NCI-H187 (cell line): ENCODE measurements around the gene ESM1.
"Not testable (repeated sequence)": the region's sequence is repeated elsewhere in the genome, so short reads cannot be mapped to it uniquely, and the experiment has no call there.

Experiments
- DNase-seq, 2 experiments: peaks; one replicate each; lab custom pipeline; 2025; lab: John Stamatoyannopoulos, UW

The ESM1 gene, protein sequence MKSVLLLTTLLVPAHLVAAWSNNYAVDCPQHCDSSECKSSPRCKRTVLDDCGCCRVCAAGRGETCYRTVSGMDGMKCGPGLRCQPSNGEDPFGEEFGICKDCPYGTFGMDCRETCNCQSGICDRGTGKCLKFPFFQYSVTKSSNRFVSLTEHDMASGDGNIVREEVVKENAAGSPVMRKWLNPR

GRCh38 chr5:54985301-54986268 lies at the start of gene ESM1:
Gene ESM1 (minus strand): TSS chr5:54985593. CDS start chr5:54985517, 76 bp downstream.
- no peak for DNase-seq

DNA sequence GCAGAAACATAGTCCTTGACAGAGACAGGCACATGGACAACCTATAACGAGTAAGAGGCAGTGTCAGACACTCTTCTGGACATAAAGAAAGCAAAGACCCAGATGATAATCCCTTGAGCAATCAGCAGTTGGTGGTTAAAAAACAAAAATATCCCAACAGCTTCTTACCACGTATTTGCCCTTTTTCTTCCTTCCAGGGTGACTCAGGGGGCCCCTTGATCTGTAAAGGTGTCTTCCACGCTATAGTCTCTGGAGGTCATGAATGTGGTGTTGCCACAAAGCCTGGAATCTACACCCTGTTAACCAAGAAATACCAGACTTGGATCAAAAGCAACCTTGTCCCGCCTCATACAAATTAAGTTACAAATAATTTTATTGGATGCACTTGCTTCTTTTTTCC lies 48.2 kb upstream of the ESM1 start:
- DNase-seq, result no peak

GRCh38 chr5:55031492-55031891 lies 46.1 kb upstream of the ESM1 start:
- no peak for DNase-seq

DNA sequence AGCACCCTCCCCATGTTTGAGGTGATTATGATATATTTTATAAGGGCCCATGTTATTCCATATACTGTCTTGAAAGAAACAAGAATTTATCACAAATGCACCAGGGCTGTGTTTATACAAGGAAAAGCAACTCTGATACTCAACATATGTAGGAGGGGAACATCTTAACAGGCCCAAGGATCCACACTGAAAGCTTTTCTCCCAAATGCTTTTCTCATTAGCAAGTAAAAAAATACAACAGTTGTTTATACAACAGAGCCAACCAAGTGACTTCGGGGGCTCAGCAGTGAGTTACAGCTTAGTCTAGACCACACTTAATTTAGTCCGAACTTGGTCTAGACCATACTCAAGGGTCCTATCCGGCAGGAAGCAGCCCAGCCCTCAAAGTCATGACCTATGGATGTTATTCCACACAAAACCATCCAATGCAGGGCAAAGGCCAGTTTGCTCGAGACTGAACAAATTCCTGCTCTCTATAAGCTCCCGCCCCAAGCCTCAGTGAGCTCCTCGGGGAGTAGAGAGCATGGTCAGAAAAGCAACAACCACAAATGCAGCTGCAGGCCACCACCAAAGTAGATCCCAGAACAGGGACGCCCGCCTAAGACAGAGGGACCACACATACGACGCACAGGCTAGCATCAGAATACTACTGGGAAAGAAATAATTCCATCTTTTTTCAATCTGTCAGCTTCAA lies 45.4 kb upstream of the ESM1 start:
- DNase-seq, result no peak

DNA sequence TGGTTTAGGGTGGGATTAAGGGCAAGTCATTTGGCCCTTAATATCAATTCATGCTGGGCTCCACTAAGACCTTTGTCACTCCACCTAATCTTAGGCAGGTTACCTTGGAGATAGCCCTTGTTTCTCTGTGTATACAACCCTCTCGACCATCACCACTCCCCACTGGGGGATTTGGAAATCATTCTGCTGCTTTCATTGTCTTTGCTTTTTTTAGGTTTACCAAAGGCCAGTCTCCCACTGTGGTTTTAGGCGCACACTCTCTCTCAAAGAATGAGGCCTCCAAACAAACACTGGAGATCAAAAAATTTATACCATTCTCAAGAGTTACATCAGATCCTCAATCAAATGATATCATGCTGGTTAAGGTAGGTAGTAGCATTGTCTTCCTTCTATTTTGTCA lies 44.8 kb upstream of the ESM1 start:
- DNase-seq, result no peak

DNA sequence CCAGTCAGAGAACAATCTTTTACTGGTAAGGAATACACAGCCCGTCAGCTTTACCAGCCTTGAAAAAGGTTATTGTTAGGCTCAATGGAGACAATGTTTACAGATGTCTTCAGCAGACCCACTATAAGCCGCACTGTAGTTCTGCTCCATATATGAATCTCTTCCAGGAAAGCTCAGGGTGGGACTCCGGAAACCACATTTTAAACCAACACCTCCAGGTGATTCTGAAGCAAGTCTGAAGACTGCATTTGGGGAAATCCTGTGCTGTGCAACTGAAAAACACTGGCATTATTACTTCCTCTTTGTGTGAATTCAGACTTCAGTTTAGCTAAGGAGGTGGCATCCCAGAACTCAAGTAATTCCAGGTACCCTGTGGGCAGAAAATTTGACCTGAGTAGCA lies 42.2 kb upstream of the ESM1 start:
- no peak for DNase-seq

- DNase-seq, result no peak
Observed at GRCh38 chr5:55022450-55022849, 37.1 kb upstream of the ESM1 start.

GRCh38 chr5:55021821-55022220 lies 36.4 kb upstream of the ESM1 start:
- DNase-seq, result peak; percentile 55 to 61

DNA sequence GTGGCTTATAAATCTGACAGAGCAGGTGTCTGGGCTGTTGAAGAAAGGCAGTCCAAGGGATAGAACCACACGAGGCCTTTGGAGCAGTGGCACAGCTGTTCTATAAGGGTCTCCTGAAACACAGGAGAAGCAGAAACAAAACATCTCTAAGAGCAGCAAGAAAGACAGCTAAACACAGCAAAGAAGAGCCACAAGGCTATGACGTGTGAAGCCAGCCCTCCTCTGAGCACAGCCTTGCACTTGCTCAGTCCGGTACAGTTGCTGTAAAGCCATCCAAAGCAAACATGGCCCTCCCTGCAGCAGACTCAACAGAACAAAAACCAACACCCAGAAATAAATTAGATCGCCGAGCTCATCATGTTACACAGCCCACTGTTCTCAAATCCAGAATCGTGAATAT lies 36.0 kb upstream of the ESM1 start:
- DNase-seq, result peak; percentile 18 to 57

- not testable (repeated sequence) for DNase-seq
Observed at GRCh38 chr5:55010149-55010548, 24.8 kb upstream of the ESM1 start.

DNA sequence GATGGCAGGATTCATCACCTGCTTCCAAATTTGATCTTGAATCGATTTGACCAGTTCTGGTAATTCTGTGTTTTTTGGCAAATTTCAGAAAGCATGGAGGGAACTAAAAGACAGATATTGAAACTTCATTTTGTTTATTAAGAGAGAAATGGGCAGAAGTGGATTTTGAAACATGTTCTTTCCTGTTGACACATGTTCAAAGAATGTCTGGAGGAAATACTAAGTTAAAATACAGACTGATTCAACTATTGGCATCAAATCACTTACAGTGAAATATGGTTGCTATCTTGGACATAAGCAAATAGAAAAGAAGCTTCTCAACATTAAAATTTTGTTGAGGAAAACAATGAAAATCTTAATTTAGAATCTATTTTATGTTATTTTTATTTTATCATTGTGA lies 19.3 kb upstream of the ESM1 start:
- DNase-seq, result no peak

DNA sequence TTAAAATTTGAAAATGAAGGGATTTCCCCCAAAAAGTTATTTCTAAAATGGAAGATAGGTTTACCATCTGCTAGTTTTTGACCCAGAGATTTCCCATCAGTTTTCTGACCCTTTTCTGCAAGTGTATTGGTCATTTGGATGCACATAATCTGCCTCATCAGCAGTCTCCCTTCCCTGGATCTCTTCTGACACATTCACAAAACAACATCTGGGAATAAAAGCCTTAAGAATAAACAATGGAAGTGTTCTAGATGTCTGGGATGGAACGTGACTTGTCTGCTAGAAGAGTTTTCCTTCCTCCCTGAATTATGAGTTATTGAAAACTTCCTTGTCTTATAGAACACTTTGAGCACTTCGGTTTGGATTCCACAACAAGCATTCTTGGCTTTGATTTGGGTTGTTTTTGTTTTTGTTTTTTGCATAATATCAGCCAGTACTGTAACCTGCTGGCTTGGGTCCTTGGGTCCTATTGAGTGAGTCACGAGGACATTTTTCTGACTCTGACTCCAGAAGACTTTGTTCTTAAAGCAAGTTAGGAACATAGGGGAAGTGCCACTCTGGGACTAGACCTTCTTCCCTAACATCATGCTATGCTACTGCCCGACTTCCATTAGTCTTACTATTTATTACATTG lies 18.2 kb upstream of the ESM1 start:
- DNase-seq, result no peak

GRCh38 chr5:55002166-55002565 lies 16.8 kb upstream of the ESM1 start:
- DNase-seq, result not testable (repeated sequence)

DNA sequence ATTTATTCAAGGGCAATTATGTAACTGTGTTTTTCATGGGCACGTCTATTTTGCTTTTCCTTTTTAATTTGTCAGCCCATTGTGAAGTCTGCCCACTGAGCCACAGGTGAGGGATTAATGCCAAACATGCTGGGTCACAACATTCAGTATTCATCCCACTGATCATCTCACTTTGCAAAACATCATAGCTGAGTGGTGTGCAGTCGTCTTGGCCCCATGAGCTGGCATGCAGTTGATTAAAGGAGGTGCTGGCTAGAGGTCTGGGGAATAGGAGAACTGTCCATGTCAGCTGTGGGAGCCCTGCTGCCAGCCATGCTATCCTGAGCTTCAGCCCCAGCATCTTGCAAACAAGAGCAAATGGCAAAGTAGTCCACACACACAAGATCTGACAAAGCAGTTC lies 11.7 kb upstream of the ESM1 start:
- DNase-seq, result no peak

- DNase-seq, result no peak
Observed at GRCh38 chr5:54996466-54996865, 11.1 kb upstream of the ESM1 start.

DNA sequence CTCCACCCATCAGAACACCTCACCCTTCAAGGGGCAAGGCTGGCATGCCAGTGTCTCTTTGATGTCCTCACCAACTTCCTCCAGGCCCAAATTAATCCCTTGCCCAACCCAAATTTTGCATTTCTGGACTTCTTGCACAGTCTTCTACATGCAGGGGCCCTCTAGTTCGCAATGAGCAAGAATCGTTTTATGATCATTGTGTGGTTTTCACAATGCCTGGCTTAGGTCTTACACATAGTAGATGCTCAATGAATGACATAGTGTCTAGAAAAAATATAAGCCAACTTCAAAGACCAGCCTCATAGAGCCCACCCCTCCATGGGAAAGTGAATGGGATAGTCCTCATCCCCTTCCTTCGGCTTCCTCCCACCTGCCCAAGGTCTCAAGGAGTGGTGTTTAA lies 9.8 kb upstream of the ESM1 start:
- DNase-seq, result no peak

GRCh38 chr5:54994628-54995027 lies 9.2 kb upstream of the ESM1 start:
- DNase-seq, result no peak

DNA sequence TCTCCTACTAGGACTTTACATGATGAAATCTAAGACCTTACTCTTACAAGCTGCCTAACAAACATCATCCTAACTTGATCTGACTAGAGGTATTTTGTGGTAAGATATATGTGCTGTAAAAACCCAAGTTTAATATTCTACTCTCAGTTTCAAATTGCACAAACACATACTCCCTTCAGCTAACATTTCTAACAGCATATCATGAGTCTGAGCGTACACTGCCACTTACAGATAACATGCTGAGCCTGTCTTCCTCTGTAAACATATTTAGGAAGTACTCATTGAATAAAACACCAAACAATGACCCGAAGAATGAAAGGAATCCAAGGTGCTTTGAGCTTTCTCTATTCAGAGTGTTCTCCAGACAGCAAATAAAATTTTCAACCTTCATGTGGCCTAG lies 7.9 kb upstream of the ESM1 start:
- DNase-seq, result no peak

- DNase-seq, result no peak
Observed at GRCh38 chr5:54991416-54991815, 6.0 kb upstream of the ESM1 start.

- DNase-seq, result no peak
Observed at GRCh38 chr5:54990841-54991258, 5.5 kb upstream of the ESM1 start.

GRCh38 chr5:54988817-54989216 lies 3.4 kb upstream of the ESM1 start:
- no peak for DNase-seq

DNA sequence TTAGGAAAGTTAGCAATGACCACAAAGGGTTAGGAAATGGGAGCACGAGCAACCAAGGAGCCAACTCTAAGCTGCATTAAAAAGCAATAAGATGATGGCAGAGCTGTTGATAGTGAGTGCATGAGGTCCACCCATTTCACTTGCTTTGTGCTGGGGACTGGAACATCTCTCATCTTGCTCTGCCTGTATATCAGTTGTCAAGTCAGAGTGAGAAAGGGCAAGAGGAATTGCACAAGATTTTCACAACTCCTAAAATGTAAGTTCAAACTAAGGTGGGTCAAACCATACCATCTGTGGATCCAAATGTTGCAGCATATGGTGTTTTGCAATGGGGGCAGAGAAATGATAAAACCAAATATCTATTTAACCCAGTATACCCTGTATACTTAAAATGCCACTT lies 2.8 kb upstream of the ESM1 start:
- DNase-seq, result no peak
